Stomach (tissue), 4 donors: ENCODE results near the gene TICRR.

Experiments used
- POLR2AphosphoS5 ChIP-seq, 3 donors: sonication (generic); formaldehyde crosslinking; IDR thresholded peaks; one replicate each; pipeline ENCODE4 v1.6.1; 2016; ENCODE audit warnings: antibody characterized with exemption in 3 of 3
- TF ChIP-seq, protein P1 (sequence below), 7 experiments: fragments of 450-650 bp in 4 of 7; fragments of 200-600 bp in 3 of 7; sonication (generic) in 3 of 7; IDR thresholded peaks; one replicate each; pipeline ENCODE4 v1.5.1; 2016 to 2019; ENCODE audit warnings: antibody characterized with exemption in 7 of 7, control low read depth in 2 of 7, mild to moderate bottlenecking in 1 of 7

DNA sequence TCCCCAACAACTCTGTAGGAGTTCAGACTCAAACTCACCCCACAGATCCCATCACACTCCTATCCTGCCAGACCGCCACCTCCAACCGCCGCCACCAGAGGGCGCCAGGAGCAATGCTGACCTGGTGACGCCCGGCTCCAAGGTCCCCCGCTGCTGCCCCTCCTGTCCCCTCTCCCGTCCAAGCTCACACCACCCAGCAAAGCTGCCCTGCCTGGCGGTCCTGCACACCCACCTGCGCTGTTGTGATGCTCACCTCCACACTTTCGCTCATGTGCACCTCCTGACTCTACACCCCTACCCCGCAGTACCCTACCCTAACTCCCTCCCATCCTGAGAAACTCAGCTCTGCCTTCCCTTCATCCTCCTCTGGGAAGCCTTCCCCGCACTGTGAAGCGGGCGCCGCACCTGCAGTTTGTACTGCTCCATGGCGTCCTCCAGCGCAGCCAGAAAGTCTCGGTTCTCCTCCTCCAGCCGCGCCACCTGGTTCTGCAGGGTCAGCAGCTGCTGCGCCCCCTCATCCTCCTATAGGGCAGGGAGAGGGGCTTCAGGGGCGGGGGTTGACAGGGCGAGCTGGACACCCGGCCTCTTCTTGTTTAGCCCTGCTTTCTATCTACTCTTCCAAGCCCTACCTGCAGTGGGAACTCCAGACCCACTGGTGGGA is 72.1 kb downstream of the TICRR start:
- TF ChIP-seq, protein P1, sequence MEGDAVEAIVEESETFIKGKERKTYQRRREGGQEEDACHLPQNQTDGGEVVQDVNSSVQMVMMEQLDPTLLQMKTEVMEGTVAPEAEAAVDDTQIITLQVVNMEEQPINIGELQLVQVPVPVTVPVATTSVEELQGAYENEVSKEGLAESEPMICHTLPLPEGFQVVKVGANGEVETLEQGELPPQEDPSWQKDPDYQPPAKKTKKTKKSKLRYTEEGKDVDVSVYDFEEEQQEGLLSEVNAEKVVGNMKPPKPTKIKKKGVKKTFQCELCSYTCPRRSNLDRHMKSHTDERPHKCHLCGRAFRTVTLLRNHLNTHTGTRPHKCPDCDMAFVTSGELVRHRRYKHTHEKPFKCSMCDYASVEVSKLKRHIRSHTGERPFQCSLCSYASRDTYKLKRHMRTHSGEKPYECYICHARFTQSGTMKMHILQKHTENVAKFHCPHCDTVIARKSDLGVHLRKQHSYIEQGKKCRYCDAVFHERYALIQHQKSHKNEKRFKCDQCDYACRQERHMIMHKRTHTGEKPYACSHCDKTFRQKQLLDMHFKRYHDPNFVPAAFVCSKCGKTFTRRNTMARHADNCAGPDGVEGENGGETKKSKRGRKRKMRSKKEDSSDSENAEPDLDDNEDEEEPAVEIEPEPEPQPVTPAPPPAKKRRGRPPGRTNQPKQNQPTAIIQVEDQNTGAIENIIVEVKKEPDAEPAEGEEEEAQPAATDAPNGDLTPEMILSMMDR (IDR thresholded peaks at IDR 0.05), result peak in 5 of 7 experiments; percentile 78 to 86 (median 83)
- TF ChIP-seq POLR2AphosphoS5 (IDR thresholded peaks at IDR 0.05), result peak in 1 of 3 donors; percentile 9
